Activated B cell treated with CpG ODN at 0.5 μM for 24 hours (primary cell): ENCODE results near the gene ANAPC2. TPM values are rescaled to one million over a fixed set of nuclear protein-coding genes. Genes with fewer than 3 reads are reported as not detected.

Experiments
- ATAC-seq: fragments of 200-7000 bp; cut with Tn5 transposase; one replicate; pipeline ENCODE4 v1.10.0; 2021; ENCODE audit warnings: low read depth, mild to moderate bottlenecking, moderate library complexity
- CTCF ChIA-PET: fragments of 350-600 bp; sonication (Branson Sonifier 250); formaldehyde crosslinking; loops from one replicate; lab custom pipeline; 2021; ENCODE audit warnings: antibody characterized with exemption; lab: Charles Lee
- POLR2A ChIA-PET: fragments of 350-600 bp; sonication (Branson Sonifier 250); formaldehyde crosslinking; loops from one replicate; lab custom pipeline; 2021; ENCODE audit warnings: antibody characterized with exemption; lab: Charles Lee
- DNase-seq: peaks from one replicate; pipeline ENCODE4 v3.0.0; 2022
- H3K27ac Mint-ChIP-seq: one replicate; pipeline ENCODE4 v1.8.0; 2020; ENCODE audit warnings: mixed read lengths
- H3K27me3 Mint-ChIP-seq: one replicate; pipeline ENCODE4 v1.8.0; 2021; ENCODE audit warnings: mixed read lengths
- H3K36me3 Mint-ChIP-seq: one replicate; pipeline ENCODE4 v1.8.0; 2021; ENCODE audit warnings: low read depth, mixed read lengths
- H3K4me1 Mint-ChIP-seq: one replicate; pipeline ENCODE4 v1.8.0; 2021; ENCODE audit warnings: mixed read lengths
- H3K4me3 Mint-ChIP-seq: one replicate; pipeline ENCODE4 v1.8.0; 2020; ENCODE audit warnings: mild to moderate bottlenecking, mixed read lengths
- H3K9me3 Mint-ChIP-seq: one replicate; pipeline ENCODE4 v1.8.0; 2020; ENCODE audit warnings: mixed read lengths
- intact Hi-C: fragments of 100-400 bp; cut with micrococcal nuclease; formaldehyde crosslinking; loops from one replicate; pipeline ENCODE4 v1.15.1; 2024
- total RNA-seq: library from RNA; stranded (reverse); gene quantifications from 2 replicates; pipeline ENCODE4 v1.2.3, GENCODE V29; 2022
- TF ChIP-seq, protein P1 (sequence below): fragments of 200-600 bp; IDR thresholded peaks from one replicate; pipeline ENCODE4 v1.8.0; 2022; ENCODE audit warnings: antibody characterized with exemption, mild to moderate bottlenecking

The ANAPC2 gene, protein sequence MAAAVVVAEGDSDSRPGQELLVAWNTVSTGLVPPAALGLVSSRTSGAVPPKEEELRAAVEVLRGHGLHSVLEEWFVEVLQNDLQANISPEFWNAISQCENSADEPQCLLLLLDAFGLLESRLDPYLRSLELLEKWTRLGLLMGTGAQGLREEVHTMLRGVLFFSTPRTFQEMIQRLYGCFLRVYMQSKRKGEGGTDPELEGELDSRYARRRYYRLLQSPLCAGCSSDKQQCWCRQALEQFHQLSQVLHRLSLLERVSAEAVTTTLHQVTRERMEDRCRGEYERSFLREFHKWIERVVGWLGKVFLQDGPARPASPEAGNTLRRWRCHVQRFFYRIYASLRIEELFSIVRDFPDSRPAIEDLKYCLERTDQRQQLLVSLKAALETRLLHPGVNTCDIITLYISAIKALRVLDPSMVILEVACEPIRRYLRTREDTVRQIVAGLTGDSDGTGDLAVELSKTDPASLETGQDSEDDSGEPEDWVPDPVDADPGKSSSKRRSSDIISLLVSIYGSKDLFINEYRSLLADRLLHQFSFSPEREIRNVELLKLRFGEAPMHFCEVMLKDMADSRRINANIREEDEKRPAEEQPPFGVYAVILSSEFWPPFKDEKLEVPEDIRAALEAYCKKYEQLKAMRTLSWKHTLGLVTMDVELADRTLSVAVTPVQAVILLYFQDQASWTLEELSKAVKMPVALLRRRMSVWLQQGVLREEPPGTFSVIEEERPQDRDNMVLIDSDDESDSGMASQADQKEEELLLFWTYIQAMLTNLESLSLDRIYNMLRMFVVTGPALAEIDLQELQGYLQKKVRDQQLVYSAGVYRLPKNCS
- total RNA-seq, result 75.7 and 93.9 TPM in 2 replicates

DNA sequence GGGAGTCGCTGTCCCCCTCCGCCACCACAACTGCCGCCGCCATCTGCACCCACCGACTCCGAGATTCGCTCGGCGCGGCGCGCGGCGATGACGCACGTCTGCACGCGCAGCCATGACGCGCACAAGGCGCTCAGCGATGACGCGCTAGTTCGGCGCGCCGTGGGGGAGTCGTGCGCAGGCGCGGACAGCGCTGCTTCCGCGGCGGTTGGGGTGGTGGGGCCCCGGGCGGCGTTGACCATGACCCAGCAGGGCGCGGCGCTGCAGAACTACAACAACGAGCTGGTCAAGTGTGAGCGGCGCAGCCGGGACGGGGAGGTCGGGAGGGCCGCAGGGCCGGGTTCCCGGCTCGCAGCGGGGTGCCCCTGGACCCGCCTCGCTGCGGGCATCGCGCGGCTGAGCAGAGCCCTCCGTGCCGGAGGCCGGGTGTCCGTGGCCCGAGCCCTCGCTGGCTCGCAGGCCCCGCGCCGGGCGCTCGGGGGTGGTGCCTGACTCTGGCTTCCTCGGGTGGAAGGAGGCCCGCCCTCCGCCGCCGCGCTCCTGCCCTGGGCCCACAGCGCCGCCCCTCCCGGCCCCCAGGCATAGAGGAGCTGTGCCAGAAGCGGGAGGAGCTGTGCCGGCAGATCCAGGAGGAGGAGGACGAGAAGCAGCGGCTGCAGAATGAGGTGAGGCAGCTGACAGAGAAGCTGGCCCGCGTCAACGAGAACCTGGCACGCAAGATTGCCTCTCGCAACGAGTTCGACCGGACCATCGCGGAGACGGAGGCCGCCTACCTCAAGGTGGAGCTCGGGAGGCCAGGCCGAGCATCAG lies at the start of gene ANAPC2, which contains the start of gene SSNA1:
Gene ANAPC2 (minus strand): TSS at position 71 of the 807 bp plus-strand sequence. CDS start 28 bp downstream, at position 43.
Gene SSNA1 (plus strand): TSS at position 187 of the 807 bp plus-strand sequence. CDS start 51 bp downstream, at position 238.
- ATAC-seq (peak; percentile 79), DNase-seq (peak; percentile 99)
- Mint-ChIP-seq H3K27ac (peak within 1 kb of the TSS; percentile 91), H3K4me3 (peak within 1 kb of the TSS; percentile 92), H3K4me1 (peaks cover 36% of the 10 kb centered on the region), H3K36me3 (peaks cover 52% of the 10 kb centered on the region), H3K27me3 (no peaks in the 10 kb centered on the region), H3K9me3 (no peaks in the 10 kb centered on the region)
- TF ChIP-seq, protein P1, sequence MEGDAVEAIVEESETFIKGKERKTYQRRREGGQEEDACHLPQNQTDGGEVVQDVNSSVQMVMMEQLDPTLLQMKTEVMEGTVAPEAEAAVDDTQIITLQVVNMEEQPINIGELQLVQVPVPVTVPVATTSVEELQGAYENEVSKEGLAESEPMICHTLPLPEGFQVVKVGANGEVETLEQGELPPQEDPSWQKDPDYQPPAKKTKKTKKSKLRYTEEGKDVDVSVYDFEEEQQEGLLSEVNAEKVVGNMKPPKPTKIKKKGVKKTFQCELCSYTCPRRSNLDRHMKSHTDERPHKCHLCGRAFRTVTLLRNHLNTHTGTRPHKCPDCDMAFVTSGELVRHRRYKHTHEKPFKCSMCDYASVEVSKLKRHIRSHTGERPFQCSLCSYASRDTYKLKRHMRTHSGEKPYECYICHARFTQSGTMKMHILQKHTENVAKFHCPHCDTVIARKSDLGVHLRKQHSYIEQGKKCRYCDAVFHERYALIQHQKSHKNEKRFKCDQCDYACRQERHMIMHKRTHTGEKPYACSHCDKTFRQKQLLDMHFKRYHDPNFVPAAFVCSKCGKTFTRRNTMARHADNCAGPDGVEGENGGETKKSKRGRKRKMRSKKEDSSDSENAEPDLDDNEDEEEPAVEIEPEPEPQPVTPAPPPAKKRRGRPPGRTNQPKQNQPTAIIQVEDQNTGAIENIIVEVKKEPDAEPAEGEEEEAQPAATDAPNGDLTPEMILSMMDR, result no peak
- ChIA-PET CTCF (interaction anchor here (0.9 to 2.0 kb wide), 10 partner anchors 13 to 142 kb away, joined by 3 to 13 read pairs (median 5); partner anchors contain the start of genes MAN1B1, RNF224 and TPRN), POLR2A (interaction anchor here (0.7 to 4.4 kb wide), 24 partner anchors 8 to 462 kb away, joined by 3 to 49 read pairs (median 8); partner anchors contain the start of genes CYSRT1, MAN1B1, NDOR1 and RNF208)
- intact Hi-C loops, result loop anchor here (1.0 kb wide), 7 partner anchors 12 to 70 kb away; partner anchors contain the start of genes NDOR1, RNF224, TMEM203 and TPRN

DNA sequence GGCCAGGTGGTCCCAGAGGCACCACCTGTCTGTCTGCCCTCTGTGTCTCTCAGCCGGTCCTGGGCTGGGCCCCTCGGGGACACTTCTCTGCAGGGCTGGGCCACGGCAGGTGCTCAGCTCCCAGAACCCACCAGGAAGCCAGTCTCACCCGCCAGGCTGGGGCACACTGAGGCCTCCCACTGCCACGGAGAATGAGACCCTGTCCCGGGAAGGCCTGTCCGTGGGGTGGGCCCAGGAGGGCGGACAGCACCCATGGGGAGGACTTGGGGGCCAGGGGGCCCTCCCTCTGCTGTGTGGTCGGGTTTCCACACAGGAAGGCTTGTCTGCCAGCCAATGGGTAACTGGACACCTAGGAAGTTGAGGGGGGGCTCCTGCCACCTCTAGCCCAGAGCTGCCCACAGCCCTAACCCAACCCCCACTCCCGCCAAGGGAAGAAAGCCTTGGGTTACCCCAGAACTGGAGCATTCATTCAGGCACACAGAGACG lies 48.6 kb upstream of the ANAPC2 start:
- Mint-ChIP-seq H3K27ac (no peak overlapping the region), H3K36me3 (peaks cover 3% of the 10 kb centered on the region), H3K4me3 (peak overlapping the region; percentile 41), H3K9me3 (no peaks in the 10 kb centered on the region), H3K4me1 (peaks cover 47% of the 10 kb centered on the region), H3K27me3 (no peaks in the 10 kb centered on the region)
- POLR2A ChIA-PET, result interaction anchor here (0.6 to 1.8 kb wide), 16 partner anchors 11 to 208 kb away, joined by 3 to 9 read pairs (median 6); partner anchors contain the start of genes ANAPC2, DPP7, MAN1B1 and SSNA1
- no peak for DNase-seq
- intact Hi-C loops, result loop anchor here (1.0 kb wide), 6 partner anchors 37 to 208 kb away; partner anchors contain the start of genes ANAPC2, NPDC1, SSNA1 and TPRN
- TF ChIP-seq, protein P1, result no peak
- no peak for ATAC-seq
- CTCF ChIA-PET, result interaction anchor here (0.6 to 1.9 kb wide), 30 partner anchors 10 to 344 kb away, joined by 3 to 13 read pairs (median 4); partner anchors contain the start of genes ANAPC2, MAN1B1, NDOR1 and NELFB

DNA sequence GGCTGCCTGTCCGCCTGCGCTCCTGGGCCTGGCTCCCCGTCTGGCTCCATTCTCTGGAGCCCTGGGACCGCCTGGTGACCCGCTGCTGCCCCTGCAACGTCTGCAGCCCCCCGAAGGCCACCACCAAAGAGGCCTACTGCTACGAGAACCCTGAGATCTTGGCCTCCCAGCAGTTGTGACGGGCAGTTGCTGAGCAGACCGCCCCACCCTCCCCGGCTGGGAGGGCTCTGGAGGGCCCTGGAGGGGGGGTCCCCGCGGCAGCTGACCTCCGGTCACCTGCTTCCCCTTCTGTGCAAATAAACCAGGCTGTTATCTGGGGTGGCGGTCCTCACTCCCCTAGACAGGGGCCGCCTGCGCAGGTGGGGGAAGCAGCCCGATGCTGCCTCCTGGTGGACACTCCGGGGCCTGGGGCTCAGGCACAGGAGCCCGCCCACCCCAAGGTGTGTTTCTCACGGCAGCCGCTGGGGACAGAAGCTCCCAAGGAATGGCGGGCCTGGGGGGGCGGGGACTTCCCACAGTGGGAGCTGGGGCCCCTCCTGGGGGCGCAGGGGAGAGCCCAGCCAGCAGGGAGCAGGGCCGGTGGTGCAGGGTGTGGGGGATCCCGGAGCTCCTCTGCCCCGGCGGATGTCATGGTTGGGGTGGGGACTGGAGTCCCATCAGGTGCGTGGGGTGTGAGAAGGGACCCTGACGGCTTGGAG lies 48.0 kb upstream of the ANAPC2 start:
- peaks cover 3% of the 10 kb centered on the region for H3K36me3 Mint-ChIP-seq
- intact Hi-C loops, result loop anchor here (1.0 kb wide), 6 partner anchors 36 to 209 kb away; partner anchors contain the start of genes ANAPC2, NPDC1, SSNA1 and TPRN
- no peaks in the 10 kb centered on the region for H3K9me3 Mint-ChIP-seq
- H3K27ac Mint-ChIP-seq, result no peak overlapping the region
- H3K4me1 Mint-ChIP-seq, result peaks cover 45% of the 10 kb centered on the region
- DNase-seq (peak; percentile 88), ATAC-seq (peak; percentile 33)
- CTCF ChIA-PET, result interaction anchor here (0.6 to 1.9 kb wide), 30 partner anchors 9 to 344 kb away, joined by 3 to 13 read pairs (median 4); partner anchors contain the start of genes ANAPC2, MAN1B1, NDOR1 and NELFB
- no peaks in the 10 kb centered on the region for H3K27me3 Mint-ChIP-seq
- H3K4me3 Mint-ChIP-seq, result peak overlapping the region; percentile 41
- POLR2A ChIA-PET, result interaction anchor here (0.6 to 1.8 kb wide), 16 partner anchors 10 to 207 kb away, joined by 3 to 9 read pairs (median 6); partner anchors contain the start of genes ANAPC2, DPP7, MAN1B1 and SSNA1
- TF ChIP-seq, protein P1, result peak; percentile 97
